AG04450 (cell line): ENCODE data around the gene CADM4. TPM values are rescaled to one million over a fixed set of nuclear protein-coding genes. Genes with fewer than 3 reads are reported as not detected.

ENCODE experiments used
- CTCF ChIA-PET: fragments of 300-600, 350-600 bp; formaldehyde crosslinking; extraction: SDS; loops from one replicate; lab custom pipeline; 2022; ENCODE audit warnings: antibody characterized with exemption, inconsistent platforms; lab: Charles Lee
- POLR2A ChIA-PET: fragments of 350-600 bp; formaldehyde crosslinking; extraction: SDS; loops from one replicate; lab custom pipeline; 2021; ENCODE audit warnings: antibody characterized with exemption, inconsistent platforms; lab: Yijun Ruan, JAX
- DNase-seq: peaks from one replicate; pipeline ENCODE4 v3.0.0-alpha.2; 2011; ENCODE audit warnings: low read depth, low spot score
- H3K27ac ChIP-seq: one replicate; pipeline ENCODE4 v1.5.1; 2012; ENCODE audit warnings: low read depth, low read length, control low read depth
- H3K27me3 ChIP-seq: one replicate; pipeline ENCODE4 v1.6.0; 2012; ENCODE audit warnings: low read length; ENCODE audit not compliant: control insufficient read depth, insufficient read depth
- H3K4me3 ChIP-seq: 2 replicates; pipeline ENCODE4 v1.5.1; 2011; ENCODE audit warnings: mild to moderate bottlenecking, low read depth, low read length, control low read depth
- H3K9me3 ChIP-seq: 2 replicates; pipeline ENCODE4 v1.5.1; 2012; ENCODE audit warnings: low read length; ENCODE audit not compliant: control insufficient read depth, insufficient read depth
- polyA plus RNA-seq: library from polyadenylated mRNA; depleted of rRNA; stranded (reverse); fragments of >200 nt; gene quantifications from 2 replicates; pipeline ENCODE4 v1.2.3, GENCODE V29; 2011
- TF ChIP-seq, protein P1 (sequence below): IDR thresholded peaks from 2 replicates; pipeline ENCODE4 v1.5.1; 2011; ENCODE audit warnings: low read depth, low read length, control low read depth, inconsistent platforms

The CADM4 gene
- polyA plus RNA-seq, 1 experiment, result 3.7 TPM

DNA sequence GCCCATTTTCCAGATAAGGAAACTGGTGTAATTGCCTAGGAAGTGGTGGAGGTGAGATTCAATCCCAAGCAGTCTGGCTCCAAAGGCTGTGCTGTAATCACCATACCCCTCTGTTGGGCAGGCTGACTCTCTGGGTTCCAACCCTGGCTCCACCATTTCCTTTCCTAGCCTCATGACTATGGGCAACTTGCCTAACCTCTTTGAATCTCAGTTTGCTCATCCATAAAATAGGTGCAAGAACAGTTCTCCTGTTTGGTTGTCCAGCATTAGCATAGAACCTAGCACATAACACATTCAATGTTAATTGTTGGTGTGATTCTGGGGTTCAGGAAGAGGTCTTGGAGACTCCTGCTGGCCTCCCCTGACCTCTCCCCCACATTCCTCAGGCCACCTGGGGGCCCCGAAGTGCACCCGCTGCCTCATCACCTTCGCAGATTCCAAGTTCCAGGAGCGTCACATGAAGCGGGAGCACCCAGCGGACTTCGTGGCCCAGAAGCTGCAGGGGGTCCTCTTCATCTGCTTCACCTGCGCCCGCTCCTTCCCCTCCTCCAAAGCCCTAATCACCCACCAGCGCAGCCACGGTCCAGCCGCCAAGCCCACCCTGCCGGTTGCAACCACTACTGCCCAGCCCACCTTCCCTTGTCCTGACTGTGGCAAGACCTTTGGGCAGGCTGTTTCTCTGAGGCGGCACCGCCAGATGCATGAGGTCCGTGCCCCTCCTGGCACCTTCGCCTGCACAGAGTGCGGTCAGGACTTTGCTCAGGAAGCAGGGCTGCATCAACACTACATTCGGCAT is 41.0 kb downstream of the CADM4 start:
- TF ChIP-seq, protein P1, sequence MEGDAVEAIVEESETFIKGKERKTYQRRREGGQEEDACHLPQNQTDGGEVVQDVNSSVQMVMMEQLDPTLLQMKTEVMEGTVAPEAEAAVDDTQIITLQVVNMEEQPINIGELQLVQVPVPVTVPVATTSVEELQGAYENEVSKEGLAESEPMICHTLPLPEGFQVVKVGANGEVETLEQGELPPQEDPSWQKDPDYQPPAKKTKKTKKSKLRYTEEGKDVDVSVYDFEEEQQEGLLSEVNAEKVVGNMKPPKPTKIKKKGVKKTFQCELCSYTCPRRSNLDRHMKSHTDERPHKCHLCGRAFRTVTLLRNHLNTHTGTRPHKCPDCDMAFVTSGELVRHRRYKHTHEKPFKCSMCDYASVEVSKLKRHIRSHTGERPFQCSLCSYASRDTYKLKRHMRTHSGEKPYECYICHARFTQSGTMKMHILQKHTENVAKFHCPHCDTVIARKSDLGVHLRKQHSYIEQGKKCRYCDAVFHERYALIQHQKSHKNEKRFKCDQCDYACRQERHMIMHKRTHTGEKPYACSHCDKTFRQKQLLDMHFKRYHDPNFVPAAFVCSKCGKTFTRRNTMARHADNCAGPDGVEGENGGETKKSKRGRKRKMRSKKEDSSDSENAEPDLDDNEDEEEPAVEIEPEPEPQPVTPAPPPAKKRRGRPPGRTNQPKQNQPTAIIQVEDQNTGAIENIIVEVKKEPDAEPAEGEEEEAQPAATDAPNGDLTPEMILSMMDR, result no peak
- no peaks in the 10 kb centered on the region for H3K27me3 ChIP-seq
- CTCF ChIA-PET, result no interaction called here
- DNase-seq, result no peak
- no peak overlapping the region for H3K4me3 ChIP-seq
- peaks cover 5% of the 10 kb centered on the region; the same call in 1 of the 2 replicates for H3K9me3 ChIP-seq
- POLR2A ChIA-PET, result no interaction called here
- H3K27ac ChIP-seq, result no peak overlapping the region

DNA sequence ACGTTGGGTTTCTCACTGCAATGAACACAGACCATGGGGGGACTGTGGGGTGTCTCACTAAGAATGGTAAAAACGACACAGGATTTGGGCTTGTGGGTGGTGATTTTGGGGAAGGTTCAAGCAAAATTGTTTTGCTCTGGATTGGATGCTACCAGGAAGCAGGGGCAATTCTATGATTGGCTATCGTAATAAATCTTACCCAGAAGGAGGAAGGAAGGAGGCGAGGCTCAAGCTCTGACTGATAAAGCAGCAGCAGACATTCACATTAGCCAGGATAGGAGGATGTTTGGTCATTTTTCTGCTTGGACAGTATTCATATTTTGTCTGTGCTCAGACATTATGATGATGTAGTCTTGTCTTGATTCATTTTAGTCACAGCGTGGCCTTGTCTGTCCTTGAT is 41.8 kb downstream of the CADM4 start:
- CTCF ChIA-PET, result no interaction called here
- no peak for DNase-seq
- Histone ChIP-seq H3K27me3 (no peaks in the 10 kb centered on the region), H3K9me3 (peaks cover 5% of the 10 kb centered on the region; the same call in 1 of the 2 replicates), H3K27ac (peak overlapping the region; percentile 39), H3K4me3 (peak overlapping the region; percentile 72)
- TF ChIP-seq, protein P1, result no peak
- POLR2A ChIA-PET, result no interaction called here

DNA sequence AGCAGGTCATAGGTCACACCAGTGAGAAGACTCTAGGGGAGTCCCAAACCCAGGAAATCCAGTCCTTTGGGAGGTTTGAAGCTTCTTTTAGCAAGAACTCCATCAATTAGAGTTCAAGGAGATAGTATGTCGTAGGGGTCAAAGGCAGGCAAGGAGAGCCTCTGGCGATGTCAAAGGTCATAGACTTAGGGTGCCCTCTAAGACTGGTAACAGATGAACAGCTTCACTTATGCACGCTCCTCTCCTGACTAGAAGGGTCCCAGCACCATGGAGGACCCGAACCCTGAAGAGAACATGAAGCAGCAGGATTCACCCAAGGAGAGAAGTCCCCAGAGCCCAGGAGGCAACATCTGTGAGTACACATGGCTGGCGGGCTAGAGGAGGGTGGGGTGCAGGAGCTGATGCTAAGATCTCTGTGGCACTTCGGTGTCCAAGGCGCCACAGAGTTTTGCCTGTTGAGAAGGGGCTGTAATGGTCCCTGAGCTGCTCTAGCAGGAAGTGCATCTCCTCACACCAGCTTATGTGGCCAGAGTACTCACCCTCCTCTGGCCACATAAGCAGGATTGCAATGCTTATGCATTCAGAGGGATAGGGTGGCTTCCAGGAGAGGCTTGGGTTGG is 42.7 kb downstream of the CADM4 start:
- Histone ChIP-seq H3K27ac (peak overlapping the region; percentile 99), H3K9me3 (peaks cover 5% of the 10 kb centered on the region; the same call in 1 of the 2 replicates), H3K4me3 (peak overlapping the region; percentile 72), H3K27me3 (no peaks in the 10 kb centered on the region)
- DNase-seq, result no peak
- TF ChIP-seq, protein P1, result no peak
- CTCF ChIA-PET, result interaction anchor here (1.7 to 4.2 kb wide), 3 partner anchors 40 to 72 kb away, joined by 6 to 52 read pairs (median 42); partner anchors contain the start of gene ZNF575
- POLR2A ChIA-PET, result interaction anchor here (1.3 to 1.7 kb wide), 3 partner anchors 9 to 64 kb away, joined by 3 to 8 read pairs (median 4); partner anchors contain the start of genes PINLYP, XRCC1 and ZNF575

DNA sequence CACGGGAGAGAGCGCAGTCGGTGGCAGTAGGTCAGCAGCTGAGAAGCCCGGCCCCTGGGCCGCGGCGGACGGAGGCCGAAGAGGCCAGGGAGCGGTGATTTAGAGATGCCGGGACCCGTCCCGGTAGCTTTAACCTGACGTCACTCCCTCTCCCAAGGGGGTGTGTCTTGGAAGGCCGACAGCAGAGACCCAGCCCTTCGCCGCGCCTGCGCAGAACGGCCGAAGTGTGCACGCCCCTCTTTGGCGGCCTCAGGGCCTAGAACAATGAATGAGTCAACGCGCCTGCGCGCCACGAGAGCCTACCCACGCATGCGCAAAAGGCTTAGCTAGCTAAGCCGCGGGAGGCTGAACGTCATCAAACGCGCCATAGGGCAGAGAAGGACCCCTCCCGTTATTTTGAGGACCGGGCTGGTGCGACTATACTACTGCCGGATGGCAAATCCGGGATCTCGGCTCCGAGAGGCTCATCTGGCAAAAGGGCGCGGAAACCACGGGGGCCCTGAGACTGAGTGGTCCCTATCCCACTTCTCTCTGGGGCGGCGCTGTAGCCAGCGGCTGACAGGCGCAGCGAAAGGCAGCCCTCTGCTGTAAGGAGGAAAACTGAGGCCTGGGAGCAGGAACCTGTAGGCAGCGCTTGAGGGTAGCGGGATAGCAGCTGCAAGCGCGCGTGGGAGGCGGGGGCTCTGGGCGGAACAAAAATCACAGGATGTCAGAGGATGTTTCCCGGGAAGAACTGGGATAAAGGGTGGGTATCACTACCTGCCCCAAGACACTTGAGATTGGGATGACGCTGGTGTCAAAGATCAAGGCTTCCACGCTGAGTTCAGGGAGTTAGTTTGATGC is 43.4 kb downstream of the CADM4 start, which contains the start of the genes IRGQ and ZNF576:
TSS of gene IRGQ (minus strand) at position 136 of the 843 bp plus-strand sequence. CDS start 796 bp downstream, outside the sequence.
TSS of gene ZNF576 (plus strand) at position 597 of the 843 bp plus-strand sequence. CDS start 514 bp downstream, outside the sequence.
- peaks cover 5% of the 10 kb centered on the region; the same call in 1 of the 2 replicates for H3K9me3 ChIP-seq
- CTCF ChIA-PET, result interaction anchor here (0.6 to 4.2 kb wide), 5 partner anchors 22 to 72 kb away, joined by 3 to 52 read pairs (median 6); partner anchors contain the start of gene ZNF575
- TF ChIP-seq, protein P1, result 0 out of 2 replicates have a peak, but pooled peaks have one; percentile 6
- peak within 1 kb of the TSS; percentile 99 for H3K27ac ChIP-seq
- H3K27me3 ChIP-seq, result no peaks in the 10 kb centered on the region
- POLR2A ChIA-PET, result interaction anchor here (0.5 to 2.0 kb wide), 8 partner anchors 10 to 72 kb away, joined by 3 to 8 read pairs (median 4); partner anchors contain the start of genes ETHE1, PINLYP, XRCC1 and ZNF575
- peak within 1 kb of the TSS; percentile 79 for H3K4me3 ChIP-seq
- peak; percentile 99 for DNase-seq
